Gastrocnemius medialis (tissue), 4 donors: ENCODE data around the gene NSMCE3.

Experiments used
- POLR2A ChIP-seq, 2 donors: fragments of 450-650 bp; IDR thresholded peaks; one replicate each; pipeline ENCODE4 v1.6.1; 2017; ENCODE audit warnings: antibody characterized with exemption in 2 of 2, mild to moderate bottlenecking in 2 of 2, moderate library complexity in 2 of 2
- TF ChIP-seq, protein P1 (sequence below), 5 experiments: fragments of 450-650 bp in 3 of 5; fragments of 200-600 bp in 2 of 5; sonication (generic) in 2 of 5; IDR thresholded peaks in 4 of 5; conservative IDR thresholded peaks in 1 of 5; 1 replicate in 4 of 5; 2 replicates in 1 of 5; pipeline ENCODE4 v1.5.1; 2016 to 2019; ENCODE audit warnings: antibody characterized with exemption in 5 of 5, mild to moderate bottlenecking in 3 of 5, moderate library complexity in 3 of 5

- TF ChIP-seq, protein P1, sequence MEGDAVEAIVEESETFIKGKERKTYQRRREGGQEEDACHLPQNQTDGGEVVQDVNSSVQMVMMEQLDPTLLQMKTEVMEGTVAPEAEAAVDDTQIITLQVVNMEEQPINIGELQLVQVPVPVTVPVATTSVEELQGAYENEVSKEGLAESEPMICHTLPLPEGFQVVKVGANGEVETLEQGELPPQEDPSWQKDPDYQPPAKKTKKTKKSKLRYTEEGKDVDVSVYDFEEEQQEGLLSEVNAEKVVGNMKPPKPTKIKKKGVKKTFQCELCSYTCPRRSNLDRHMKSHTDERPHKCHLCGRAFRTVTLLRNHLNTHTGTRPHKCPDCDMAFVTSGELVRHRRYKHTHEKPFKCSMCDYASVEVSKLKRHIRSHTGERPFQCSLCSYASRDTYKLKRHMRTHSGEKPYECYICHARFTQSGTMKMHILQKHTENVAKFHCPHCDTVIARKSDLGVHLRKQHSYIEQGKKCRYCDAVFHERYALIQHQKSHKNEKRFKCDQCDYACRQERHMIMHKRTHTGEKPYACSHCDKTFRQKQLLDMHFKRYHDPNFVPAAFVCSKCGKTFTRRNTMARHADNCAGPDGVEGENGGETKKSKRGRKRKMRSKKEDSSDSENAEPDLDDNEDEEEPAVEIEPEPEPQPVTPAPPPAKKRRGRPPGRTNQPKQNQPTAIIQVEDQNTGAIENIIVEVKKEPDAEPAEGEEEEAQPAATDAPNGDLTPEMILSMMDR (IDR thresholded peaks at IDR 0.05 in 4 of 5, conservative IDR thresholded peaks at IDR 0.05 in 1 of 5): no peak
- TF ChIP-seq POLR2A (IDR thresholded peaks at IDR 0.05): no peak
Measured at GRCh38 chr15:29241207-29241606, 28.4 kb downstream of the NSMCE3 start.
